GM12878 (cell line): ENCODE results near the gene LSP1. TPM values are rescaled to one million over a fixed set of nuclear protein-coding genes. Genes with fewer than 3 reads are reported as not detected.

Source experiments
- ATAC-seq: fragments of 200-7000 bp; cut with Tn5 transposase; 3 replicates; pipeline ENCODE4 v1.9.1; 2020; ENCODE audit warnings: mild to moderate bottlenecking, moderate library complexity
- BruUV-seq: library from RNA; stranded (reverse); fragments of 400-500 nt; replicated peaks from 2 replicates; lab custom pipeline; 2021; lab: Mats Ljungman, UMichigan
- CTCF ChIA-PET: fragments of 300-600 bp; sonication (Branson Sonifier 250); formaldehyde crosslinking; extraction: SDS; loops from one replicate; lab custom pipeline; 2021; ENCODE audit warnings: inconsistent platforms; lab: Yijun Ruan, JAX
- POLR2A ChIA-PET: fragments of 350-600 bp; formaldehyde crosslinking; extraction: SDS; loops from one replicate; lab custom pipeline; 2021; ENCODE audit warnings: inconsistent platforms; lab: Charles Lee
- RAD21 ChIA-PET: fragments of 300-600 bp; sonication (Branson Sonifier 250); formaldehyde crosslinking; loops from one replicate; lab custom pipeline; 2023; ENCODE audit warnings: antibody characterized with exemption; ENCODE audit not compliant: unreplicated experiment; lab: Charles Lee
- SMC1A ChIA-PET: fragments of 300-600 bp; sonication (Branson Sonifier 250); formaldehyde crosslinking; loops from one replicate; lab custom pipeline; 2023; ENCODE audit not compliant: unreplicated experiment, uncharacterized antibody; lab: Charles Lee
- DNase-seq: peaks from one replicate; pipeline ENCODE4 v3.0.0-alpha.2; 2011; ENCODE audit warnings: low read depth, low spot score
- FAIRE-seq: peaks from 3 replicates; lab custom pipeline; 2011; peaks lifted over from hg19 to GRCh38; lab: Jason Lieb, UNC
- H2AFZ ChIP-seq: 2 replicates; pipeline ENCODE4 v1.6.0; 2011; ENCODE audit warnings: low read depth, low read length, control low read depth; ENCODE audit not compliant: control insufficient read depth
- H3K27ac ChIP-seq: 2 replicates; pipeline ENCODE4 v1.5.1; 2011; ENCODE audit warnings: control low read depth; ENCODE audit not compliant: control insufficient read depth, insufficient read depth
- H3K27me3 ChIP-seq, 2 experiments: replicated peaks in 1 of 2; 2 replicates each; pipeline versions ENCODE4 v1.6.0 to v1.6.1; 2011; ENCODE audit warnings: low read length in 1 of 2; ENCODE audit not compliant: control insufficient read depth in 2 of 2, insufficient read depth in 2 of 2
- H3K36me3 ChIP-seq, 2 experiments: 2 replicates each; pipeline ENCODE4 v1.5.1; 2011; ENCODE audit warnings: low read length in 1 of 2; ENCODE audit not compliant: control insufficient read depth in 2 of 2, insufficient read depth in 2 of 2
- H3K4me1 ChIP-seq: 2 replicates; pipeline ENCODE4 v1.6.1; 2011; ENCODE audit warnings: mild to moderate bottlenecking, low read length, moderate library complexity, mixed read lengths; ENCODE audit not compliant: control insufficient read depth, insufficient read depth
- H3K4me2 ChIP-seq: 2 replicates; pipeline ENCODE4 v1.6.0; 2011; ENCODE audit warnings: control low read depth; ENCODE audit not compliant: control insufficient read depth, insufficient read depth
- H3K4me3 ChIP-seq: fragments of 200-600 bp; sonication (generic); 2 replicates; pipeline ENCODE4 v1.5.1; 2016
- H3K79me2 ChIP-seq: 2 replicates; pipeline ENCODE4 v1.6.0; 2011; ENCODE audit warnings: low read length; ENCODE audit not compliant: control insufficient read depth, insufficient read depth
- H3K9ac ChIP-seq: 2 replicates; pipeline ENCODE4 v1.8.0; 2011; ENCODE audit warnings: low read length, control low read depth, mixed read lengths; ENCODE audit not compliant: control insufficient read depth, insufficient read depth
- H3K9me3 ChIP-seq: replicated peaks from 3 replicates; pipeline ENCODE4 v1.5.1; 2011; ENCODE audit warnings: mild to moderate bottlenecking, low read length; ENCODE audit not compliant: control insufficient read depth, insufficient read depth
- H4K20me1 ChIP-seq: 2 replicates; pipeline ENCODE4 v1.6.0; 2011; ENCODE audit not compliant: control insufficient read depth, insufficient read depth
- EP300 ChIP-seq, 2 experiments: fragments of 150-350 bp in 1 of 2; IDR thresholded peaks; 2 replicates each; pipeline ENCODE4 v1.6.1; 2011 to 2012; ENCODE audit warnings: low read depth in 2 of 2, low read length in 2 of 2, borderline replicate concordance in 1 of 2, improper control_type of control experiment in 1 of 2, inconsistent platforms in 1 of 2; ENCODE audit not compliant: control insufficient read depth in 1 of 2
- MYC ChIP-seq: IDR thresholded peaks from 2 replicates; pipeline ENCODE4 v1.6.1; 2011; ENCODE audit warnings: mild to moderate bottlenecking, low read length, moderate library complexity, inconsistent platforms; ENCODE audit not compliant: insufficient read depth, insufficient replicate concordance, insufficient read length, severe bottlenecking
- NFYA ChIP-seq: IDR thresholded peaks from 2 replicates; pipeline ENCODE4 v1.6.1; 2011; ENCODE audit warnings: low read depth, mild to moderate bottlenecking, low read length, improper control_type of control experiment, borderline replicate concordance
- POLR2A ChIP-seq: IDR thresholded peaks from 2 replicates; pipeline ENCODE4 v1.6.1; 2011; ENCODE audit warnings: low read depth, mild to moderate bottlenecking, low read length
- SREBF2 ChIP-seq: IDR thresholded peaks from 2 replicates; pipeline ENCODE4 v1.6.1; 2012; ENCODE audit warnings: mild to moderate bottlenecking, low read length
- SRF ChIP-seq, 2 experiments: IDR thresholded peaks; 2 replicates each; pipeline ENCODE4 v1.6.1; 2011; ENCODE audit warnings: low read depth in 2 of 2, low read length in 2 of 2, mild to moderate bottlenecking in 1 of 2, moderate library complexity in 1 of 2
- STAT3 ChIP-seq: IDR thresholded peaks from 2 replicates; pipeline ENCODE4 v1.6.1; 2011; ENCODE audit warnings: low read depth, low read length, improper control_type of control experiment
- WGBS: methylation state at CpG from one replicate; pipeline ENCODE4 v1.1.6; 2016; ENCODE audit warnings: low lambda C conversion rate; ENCODE audit not compliant: insufficient replicate concordance, insufficient coverage; ENCODE audit errors: missing lambda C conversion rate; 5-methylcytosine and 5-hydroxymethylcytosine counted together
- in situ Hi-C: fragments of 300-500 bp; cut with MboI; formaldehyde crosslinking; loops from 9 replicates; pipeline ENCODE4 v1.14.3; 2018; ENCODE audit warnings: mixed read lengths
- intact Hi-C: fragments of 100-400 bp; cut with micrococcal nuclease; formaldehyde crosslinking; loops from one replicate; pipeline ENCODE4 v1.14.2; 2022; ENCODE audit not compliant: unreplicated experiment
- polyA plus RNA-seq, 11 experiments: library from polyadenylated mRNA; depleted of rRNA in 4 of 11; unstranded in 6 of 11; stranded (reverse) in 5 of 11; fragments of >200 nt; fragmentation: Nextera tagmentation in 4 of 11; fragmentation: Illumina TruSeq in 1 of 11; extraction: Ambion mirVana in 4 of 11; extraction: Trizol in 1 of 11; gene quantifications; 1 replicate in 1 of 11; 2 replicates in 10 of 11; pipeline versions ENCODE4 v1.2.1 to v1.2.3, GENCODE V29; 2011 to 2016; ENCODE audit warnings: inconsistent platforms in 2 of 11, missing spikeins in 2 of 11, low read depth in 1 of 11
- total RNA-seq, 4 experiments: library from RNA; depleted of rRNA in 3 of 4; stranded (reverse); fragments of >200 nt in 3 of 4; fragmentation: Illumina TruSeq in 1 of 4; extraction: Trizol in 1 of 4; gene quantifications; 2 replicates each; pipeline versions ENCODE4 v1.2.1 to v1.2.3, GENCODE V29; 2013 to 2021
- TF ChIP-seq, protein P1 (sequence below): fragments of 450-650 bp; IDR thresholded peaks from 2 replicates; pipeline ENCODE4 v1.6.1; 2014; ENCODE audit warnings: mild to moderate bottlenecking

The LSP1 gene
- total and polyA plus RNA-seq, 10 of the 15 experiments (the other 5 are each of a cell fraction or from before 2014, with no cell fraction given): 19.2 to 488 (median 369) TPM

DNA sequence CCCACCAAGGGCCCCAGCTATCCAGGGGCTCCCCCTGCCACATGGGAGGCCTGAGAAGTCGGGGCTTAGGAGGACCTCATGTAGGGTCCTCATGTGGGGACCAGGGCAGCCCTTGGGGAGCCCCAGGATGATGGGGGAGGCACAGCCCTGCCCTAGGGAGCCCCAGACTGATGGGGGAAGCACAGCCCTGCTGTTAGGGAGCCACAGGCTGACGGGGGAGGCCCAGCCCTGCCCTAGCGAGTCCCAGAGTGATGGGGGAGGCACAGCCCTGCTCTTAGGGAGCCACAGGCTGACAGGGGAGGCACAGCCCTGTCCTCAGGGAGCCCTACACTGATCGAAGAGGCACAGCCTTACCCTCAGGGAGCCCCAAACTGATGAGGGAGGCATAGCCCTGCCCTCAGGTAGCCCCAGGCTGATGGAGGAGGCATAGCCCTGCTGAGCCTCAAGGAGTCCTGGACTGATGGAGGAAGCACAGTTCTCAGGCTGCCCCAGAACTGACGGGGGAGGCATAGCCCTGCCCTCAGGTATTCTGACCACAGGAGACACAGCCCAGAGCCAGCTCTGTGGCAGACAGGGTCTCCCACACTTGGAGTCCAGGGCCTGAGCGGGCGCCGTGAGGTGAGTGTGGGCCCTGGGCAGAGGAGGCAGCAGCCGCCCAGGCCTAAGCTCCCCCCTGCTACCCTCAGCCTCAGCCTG is 28.0 kb downstream of the LSP1 start:
- Histone ChIP-seq H3K4me3 (no peak overlapping the region), H3K4me2 (no peak overlapping the region), H3K36me3 (peaks cover 21 to 39% of the 10 kb centered on the region in 2 experiments), H3K9me3 (no peaks in the 10 kb centered on the region), H3K9ac (no peak overlapping the region), H3K79me2 (no peaks in the 10 kb centered on the region; the same call in none of the 2 replicates), H2AFZ (no peak overlapping the region), H3K4me1 (no peaks in the 10 kb centered on the region; the same call in 1 of the 2 replicates), H3K27me3 (no peaks in the 10 kb centered on the region), H3K27ac (no peak overlapping the region), H4K20me1 (peaks cover 5% of the 10 kb centered on the region; the same call in 1 of the 2 replicates)
- POLR2A ChIA-PET: no interaction called here
- DNase-seq: no peak
- RAD21 ChIA-PET: interaction anchor here (2.0 kb wide), 1 partner anchor 42 kb away, joined by 8 read pairs; the partner anchor contains the start of gene TNNI2
- intact Hi-C loops (no loop called here), in situ Hi-C loops (loop anchor here (5.0 kb wide), 1 partner anchor 36 kb away; the partner anchor contains the start of gene TNNT3)
- ATAC-seq: no peak
- SMC1A ChIA-PET: no interaction called here
- FAIRE-seq: no peak
- TF ChIP-seq SREBF2 (no peak), POLR2A (peak; percentile 47; the same call in 1 of the 2 replicates)
- WGBS: 71% methylated on average over 9 of the region's 9 CpGs
- BruUV-seq: no TSS peak
- CTCF ChIA-PET: interaction anchor here (0.6 to 1.9 kb wide), 2 partner anchors 36 to 50 kb away, joined by 3 to 10 read pairs; no protein-coding TSS in a partner anchor

DNA sequence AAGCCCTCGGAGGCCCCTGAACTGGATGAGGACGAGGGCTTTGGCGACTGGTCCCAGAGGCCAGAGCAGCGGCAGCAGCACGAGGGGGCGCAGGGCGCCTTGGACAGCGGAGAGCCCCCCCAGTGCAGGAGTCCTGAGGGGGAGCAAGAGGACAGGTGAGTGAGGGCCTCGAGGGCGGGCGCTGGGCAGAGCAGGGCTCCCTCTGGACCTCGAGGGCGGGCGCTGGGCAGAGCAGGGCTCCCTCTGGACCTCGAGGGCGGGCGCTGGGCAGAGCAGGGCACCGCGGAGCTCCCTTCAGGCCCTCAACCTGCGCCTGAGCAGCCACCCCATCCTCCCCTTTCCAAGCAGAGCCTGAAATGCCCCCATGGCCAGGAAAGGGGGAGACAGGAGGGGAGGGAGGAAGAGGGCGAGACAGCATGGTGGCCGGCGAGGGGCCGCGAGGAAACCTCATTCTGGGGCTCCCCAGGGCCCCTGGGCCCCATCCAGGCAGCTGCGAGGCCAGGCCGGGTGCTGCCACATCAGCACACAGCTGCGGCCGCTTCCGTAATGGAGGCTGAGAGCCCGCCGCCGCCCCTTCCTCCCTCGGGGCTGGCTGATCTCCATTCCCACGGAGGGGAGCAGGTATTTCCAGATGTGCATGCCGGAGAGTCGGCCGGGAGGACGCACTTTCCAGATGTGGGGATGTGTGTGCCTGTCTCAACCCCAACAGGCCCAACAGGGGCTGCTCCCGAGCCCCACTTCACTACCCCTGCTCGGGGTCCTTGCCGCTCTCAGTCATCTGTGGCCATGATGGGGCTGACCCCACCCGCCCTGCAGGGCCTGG is 28.8 kb downstream of the LSP1 start:
- Histone ChIP-seq H3K36me3 (peaks cover 21 to 41% of the 10 kb centered on the region in 2 experiments), H3K9me3 (no peaks in the 10 kb centered on the region), H3K27me3 (no peaks in the 10 kb centered on the region), H3K27ac (no peak overlapping the region), H3K79me2 (no peaks in the 10 kb centered on the region; the same call in 1 of the 2 replicates), H2AFZ (no peak overlapping the region), H3K9ac (no peak overlapping the region), H3K4me3 (no peak overlapping the region), H3K4me2 (no peak overlapping the region), H4K20me1 (peaks cover 5% of the 10 kb centered on the region; the same call in 1 of the 2 replicates), H3K4me1 (no peaks in the 10 kb centered on the region; the same call in 1 of the 2 replicates)
- ChIA-PET CTCF (interaction anchor here (0.6 to 1.9 kb wide), 28 partner anchors 11 to 519 kb away, joined by 3 to 23 read pairs (median 4); partner anchors contain the start of genes LSP1 and TSSC4), POLR2A (interaction anchor here (0.6 kb wide), 1 partner anchor 11 kb away, joined by 3 read pairs; no protein-coding TSS in a partner anchor), RAD21 (interaction anchor here (0.6 to 2.0 kb wide), 15 partner anchors 15 to 558 kb away, joined by 3 to 10 read pairs (median 4); partner anchors contain the start of genes H19, MRPL23 and TNNI2), SMC1A (interaction anchor here (0.6 to 2.0 kb wide), 4 partner anchors 16 to 31 kb away, joined by 3 to 7 read pairs (median 4); partner anchors contain the start of gene LSP1)
- BruUV-seq: no TSS peak
- ATAC-seq (peak; percentile 15), DNase-seq (no peak), FAIRE-seq (no peak)
- 79% methylated on average over 32 of the region's 43 CpGs for WGBS
- intact Hi-C loops: loop anchor here (2.0 kb wide), 1 partner anchor 269 kb away; no protein-coding TSS in a partner anchor
- in situ Hi-C loops: loop anchor here (5.0 kb wide), 1 partner anchor 36 kb away; the partner anchor contains the start of gene TNNT3
- TF ChIP-seq SRF (IDR thresholded peaks at IDR 0.05; ENCODE audit: low read depth in 2 of 2, low read length in 2 of 2) (no peak), EP300 (IDR thresholded peaks at IDR 0.05; ENCODE audit: borderline replicate concordance in 1 of 2, control insufficient read depth in 1 of 2, low read depth in 2 of 2, low read length in 2 of 2) (no peak), NFYA (no peak), STAT3 (no peak), MYC (no peak)
- TF ChIP-seq, protein P1, sequence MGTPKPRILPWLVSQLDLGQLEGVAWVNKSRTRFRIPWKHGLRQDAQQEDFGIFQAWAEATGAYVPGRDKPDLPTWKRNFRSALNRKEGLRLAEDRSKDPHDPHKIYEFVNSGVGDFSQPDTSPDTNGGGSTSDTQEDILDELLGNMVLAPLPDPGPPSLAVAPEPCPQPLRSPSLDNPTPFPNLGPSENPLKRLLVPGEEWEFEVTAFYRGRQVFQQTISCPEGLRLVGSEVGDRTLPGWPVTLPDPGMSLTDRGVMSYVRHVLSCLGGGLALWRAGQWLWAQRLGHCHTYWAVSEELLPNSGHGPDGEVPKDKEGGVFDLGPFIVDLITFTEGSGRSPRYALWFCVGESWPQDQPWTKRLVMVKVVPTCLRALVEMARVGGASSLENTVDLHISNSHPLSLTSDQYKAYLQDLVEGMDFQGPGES: no peak
